Effector CD4-positive, alpha-beta T cell (primary cell): Measurements from ENCODE around the gene TMEM132C.

ENCODE experiments used
- DNase-seq: peaks from one replicate; pipeline ENCODE4 v3.0.0-alpha.2; 2020

TMEM132C gene

GRCh38 chr12:128682548-128683275, 415.7 kb downstream of the TMEM132C start:
- no peak for DNase-seq

- no peak for DNase-seq
These were observed 417.4 kb downstream of the TMEM132C start for GRCh38 chr12:128684352-128684751.

- DNase-seq, result no peak
These were observed 419.0 kb downstream of the TMEM132C start for GRCh38 chr12:128685903-128686475.

- DNase-seq, result no peak
These were observed 420.9 kb downstream of the TMEM132C start for GRCh38 chr12:128687851-128688250.

GRCh38 chr12:128690641-128691040, 423.7 kb downstream of the TMEM132C start:
- DNase-seq, result no peak

- DNase-seq, result no peak
These were observed 426.1 kb downstream of the TMEM132C start for GRCh38 chr12:128693115-128693514.

- no peak for DNase-seq
These were observed 426.8 kb downstream of the TMEM132C start for GRCh38 chr12:128693771-128694170.

- DNase-seq, result no peak
These were observed 427.5 kb downstream of the TMEM132C start for GRCh38 chr12:128694445-128694844.

GRCh38 chr12:128695697-128696096, 428.7 kb downstream of the TMEM132C start:
- no peak for DNase-seq

GRCh38 chr12:128698301-128698972, 431.5 kb downstream of the TMEM132C start:
- DNase-seq, result no peak

GRCh38 chr12:128699106-128699505, 432.1 kb downstream of the TMEM132C start:
- no peak for DNase-seq

GRCh38 chr12:128702371-128702770, 435.4 kb downstream of the TMEM132C start:
- no peak for DNase-seq

- DNase-seq, result no peak
These were observed 438.2 kb downstream of the TMEM132C start for GRCh38 chr12:128705140-128705539.

GRCh38 chr12:128707488-128707887, 440.5 kb downstream of the TMEM132C start:
- DNase-seq, result no peak

- no peak for DNase-seq
These were observed 441.8 kb downstream of the TMEM132C start for GRCh38 chr12:128708789-128709188.

GRCh38 chr12:128709660-128710059, 442.7 kb downstream of the TMEM132C start:
- DNase-seq, result no peak

GRCh38 chr12:128711486-128711885, 444.5 kb downstream of the TMEM132C start:
- no peak for DNase-seq

GRCh38 chr12:128712622-128713021, 445.7 kb downstream of the TMEM132C start:
- DNase-seq, result no peak

GRCh38 chr12:128715485-128715884, 448.5 kb downstream of the TMEM132C start:
- DNase-seq, result no peak

GRCh38 chr12:128724468-128725046, 457.6 kb downstream of the TMEM132C start:
- no peak for DNase-seq

GRCh38 chr12:128726886-128727285, 459.9 kb downstream of the TMEM132C start:
- no peak for DNase-seq

GRCh38 chr12:128727461-128727860, 460.5 kb downstream of the TMEM132C start:
- DNase-seq, result no peak

GRCh38 chr12:128727999-128728398, 461.0 kb downstream of the TMEM132C start:
- DNase-seq, result no peak
